ENCODE data around the gene USP7. TPM values are rescaled to one million over a fixed set of nuclear protein-coding genes. Genes with fewer than 3 reads are reported as not detected.

USP7 gene
- total RNA-seq, 2 donors from 2014 or later: 114 to 140 TPM

DNA sequence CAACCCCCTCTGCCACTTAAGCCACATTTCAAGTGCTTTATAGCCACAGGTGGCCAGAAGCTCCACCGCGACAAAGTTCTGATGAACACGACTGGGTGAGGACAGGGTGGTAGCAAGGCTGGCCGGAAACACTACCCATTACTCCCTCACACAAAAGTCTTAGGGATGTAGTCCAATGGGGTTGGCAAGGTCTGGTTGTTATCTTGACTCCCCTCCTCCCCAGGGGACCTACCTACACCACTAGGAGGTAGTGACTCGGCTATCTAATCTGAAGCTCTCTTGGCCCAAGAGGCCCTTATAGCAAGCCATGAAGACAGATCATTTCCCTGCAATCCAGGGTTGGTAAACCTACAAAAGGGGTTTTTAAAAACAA, 73.2 kb downstream of the USP7 start:
- Mint-ChIP-seq H3K27me3 (ENCODE audit: insufficient read depth) (no peaks in the 10 kb centered on the region), H3K4me1 (no peaks in the 10 kb centered on the region), H3K4me3 (no peak overlapping the region), H3K9me3 (no peaks in the 10 kb centered on the region), H3K36me3 (ENCODE audit: low read depth) (peaks cover 58% of the 10 kb centered on the region), H3K27ac (no peak overlapping the region)
- no peak overlapping the region for H3K9ac ChIP-seq (ENCODE audit: extremely low read depth, low read length, poor library complexity, severe bottlenecking)
- no peak overlapping the region for H3K4me3 ChIP-seq (ENCODE audit: low read length)
- no peaks in the 10 kb centered on the region for H3K4me1 ChIP-seq (ENCODE audit: control insufficient read depth, insufficient read depth, low read length)
- peaks cover 59% of the 10 kb centered on the region for H3K36me3 ChIP-seq (ENCODE audit: control insufficient read depth, insufficient read depth, low read length)
- no peaks in the 10 kb centered on the region for H3K9me3 ChIP-seq (ENCODE audit: control insufficient read depth, low read length)
- TF ChIP-seq CTCF (conservative IDR thresholded peaks at IDR 0.05): no peak
- no peak for DNase-seq
- no peaks in the 10 kb centered on the region for H3K27me3 ChIP-seq (ENCODE audit: control insufficient read depth, insufficient read depth, low read length, poor library complexity, severe bottlenecking)
- 87 to 100% methylated on average over 1 to 5 of the region's 5 CpGs for WGBS, 2 experiments (ENCODE audit: insufficient coverage in 1 of 2, insufficient read length in 1 of 2)
- no peak overlapping the region for H3K27ac ChIP-seq (ENCODE audit: low read depth, low read length)

DNA sequence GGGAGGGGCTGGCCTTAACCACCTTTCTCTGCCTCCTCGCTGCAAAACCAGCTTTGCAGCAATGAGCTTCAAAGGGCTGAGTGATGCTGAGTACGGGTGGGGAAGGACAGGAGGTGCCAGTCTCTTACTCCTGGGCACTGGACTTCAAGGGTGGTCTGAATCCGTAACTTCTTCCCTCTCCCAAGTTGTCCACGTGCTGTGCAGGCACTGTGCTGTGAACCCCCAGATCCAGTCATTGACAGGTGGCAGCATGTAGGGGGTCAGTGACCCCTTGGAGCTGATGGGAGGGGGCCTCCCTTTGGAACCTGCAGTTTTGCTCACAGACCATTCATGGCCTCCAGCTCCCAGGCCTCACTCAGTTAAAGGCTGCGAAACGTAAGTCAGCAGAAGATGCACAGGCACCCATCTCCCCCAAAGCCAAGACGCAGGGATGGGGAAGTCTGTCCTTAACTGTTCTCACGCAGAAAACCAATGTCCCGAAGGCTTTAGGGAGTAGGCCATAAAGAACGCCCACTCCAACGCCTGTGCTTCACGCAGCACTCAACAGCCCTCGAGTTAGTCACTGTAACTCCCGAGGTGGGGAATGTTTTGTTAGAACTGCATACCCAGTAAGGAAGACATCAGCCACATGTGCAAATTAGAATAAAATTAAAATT, 73.7 kb downstream of the USP7 start:
- Histone ChIP-seq H3K9me3 (ENCODE audit: control insufficient read depth, low read length) (no peaks in the 10 kb centered on the region), H3K4me1 (ENCODE audit: control insufficient read depth, insufficient read depth, low read length) (no peaks in the 10 kb centered on the region), H3K4me3 (ENCODE audit: low read length) (no peak overlapping the region), H3K27ac (ENCODE audit: low read depth, low read length) (no peak overlapping the region), H3K9ac (ENCODE audit: extremely low read depth, low read length, poor library complexity, severe bottlenecking) (no peak overlapping the region), H3K36me3 (ENCODE audit: control insufficient read depth, insufficient read depth, low read length) (peaks cover 54% of the 10 kb centered on the region), H3K27me3 (ENCODE audit: control insufficient read depth, insufficient read depth, low read length, poor library complexity, severe bottlenecking) (no peaks in the 10 kb centered on the region)
- WGBS, 2 experiments (ENCODE audit: insufficient coverage in 1 of 2, insufficient read length in 1 of 2): 93 to 95% methylated on average over 10 to 14 of the region's 14 CpGs
- TF ChIP-seq CTCF (conservative IDR thresholded peaks at IDR 0.05): no peak
- Mint-ChIP-seq H3K4me1 (no peaks in the 10 kb centered on the region), H3K27ac (no peak overlapping the region), H3K9me3 (no peaks in the 10 kb centered on the region), H3K27me3 (ENCODE audit: insufficient read depth) (no peaks in the 10 kb centered on the region), H3K4me3 (no peak overlapping the region), H3K36me3 (ENCODE audit: low read depth) (peaks cover 53% of the 10 kb centered on the region)
- DNase-seq: no peak

- TF ChIP-seq CTCF (conservative IDR thresholded peaks at IDR 0.05): no peak
- no peak overlapping the region for H3K4me3 Mint-ChIP-seq
- H3K27me3 Mint-ChIP-seq (ENCODE audit: insufficient read depth): no peaks in the 10 kb centered on the region
- Histone ChIP-seq H3K4me3 (ENCODE audit: low read length) (no peak overlapping the region), H3K27me3 (ENCODE audit: control insufficient read depth, insufficient read depth, low read length, poor library complexity, severe bottlenecking) (no peaks in the 10 kb centered on the region), H3K9me3 (ENCODE audit: control insufficient read depth, low read length) (no peaks in the 10 kb centered on the region), H3K4me1 (ENCODE audit: control insufficient read depth, insufficient read depth, low read length) (no peaks in the 10 kb centered on the region), H3K9ac (ENCODE audit: extremely low read depth, low read length, poor library complexity, severe bottlenecking) (no peak overlapping the region), H3K27ac (ENCODE audit: low read depth, low read length) (no peak overlapping the region), H3K36me3 (ENCODE audit: control insufficient read depth, insufficient read depth, low read length) (peaks cover 46% of the 10 kb centered on the region)
- no peaks in the 10 kb centered on the region for H3K9me3 Mint-ChIP-seq
- no peak for DNase-seq
- H3K4me1 Mint-ChIP-seq: no peaks in the 10 kb centered on the region
- no peak overlapping the region for H3K27ac Mint-ChIP-seq
- 88 to 97% methylated on average over 12 to 22 of the region's 23 CpGs for WGBS, 2 experiments (ENCODE audit: insufficient coverage in 1 of 2, insufficient read length in 1 of 2)
- H3K36me3 Mint-ChIP-seq (ENCODE audit: low read depth): peaks cover 45% of the 10 kb centered on the region
Observed at GRCh38 chr16:8888951-8889892, 74.5 kb downstream of the USP7 start.
